Endometrial microvascular endothelial cells (primary cell): Measurements from ENCODE around the gene FBXW8. TPM values are rescaled to one million over a fixed set of nuclear protein-coding genes. Genes with fewer than 3 reads are reported as not detected.

Experiments used
- in situ Hi-C: cut with HindIII; loops from 2 replicates; pipeline ENCODE4 v1.10.0; 2017; ENCODE audit warnings: low sequenced_read_pairs, low pct_unique_long_range_greater_than_20kb; ENCODE audit errors: inconsistent ontology term
- total RNA-seq: library from RNA; depleted of rRNA; stranded (reverse); fragments of >200 nt; gene quantifications from one replicate; pipeline ENCODE4 v1.2.3, GENCODE V29; 2015; ENCODE audit errors: inconsistent ontology term

FBXW8 gene
- total RNA-seq, 1 donor from 2014 or later, result 13.8 TPM

DNA sequence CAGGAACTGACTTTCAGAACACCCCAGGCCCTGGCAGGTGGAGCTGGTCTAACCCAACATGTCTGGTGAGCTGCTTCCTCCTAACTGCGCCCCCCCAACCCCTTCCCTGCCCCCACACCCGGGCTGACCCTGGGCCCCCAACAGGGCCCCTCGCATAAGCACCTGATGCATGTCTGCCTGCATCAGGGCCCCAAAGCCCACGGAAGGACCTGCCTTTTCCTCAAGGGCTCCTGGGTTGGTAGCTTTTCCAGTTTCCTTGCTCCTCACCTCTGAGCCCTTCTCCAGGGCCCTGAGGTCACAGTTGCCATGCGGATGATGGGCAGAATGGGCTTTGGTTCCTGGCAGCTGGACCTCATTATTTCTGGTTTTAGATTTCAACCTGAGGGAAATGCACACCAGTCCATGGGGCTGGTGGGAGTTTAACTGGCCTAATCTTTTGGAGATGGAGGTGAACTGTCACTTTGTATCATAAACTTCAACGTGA lies 170.0 kb downstream of the FBXW8 start:
- in situ Hi-C loops, result no loop called here

Other genes starting within 250 kb of the FBXW8 start
- gene SPRING1, start 172.9 kb upstream of the FBXW8 start, total RNA-seq, result 35.8 TPM
- gene RNFT2, start 172.6 kb upstream of the FBXW8 start, total RNA-seq, result 1.3 TPM
- gene HRK, start 29.5 kb upstream of the FBXW8 start, total RNA-seq, result 0.09 TPM
- gene TESC, start 188.5 kb downstream of the FBXW8 start, total RNA-seq, result not detected